Psoas muscle (tissue), 8 donors: ENCODE measurements around the gene DOCK1. TPM values are rescaled to one million over a fixed set of nuclear protein-coding genes. Genes with fewer than 3 reads are reported as not detected.

ENCODE experiments used
- ATAC-seq, 4 donors: fragments of 200-7000 bp; cut with Tn5 transposase; one replicate each; pipeline ENCODE4 v1.9.1; 2020; ENCODE audit warnings: moderate library complexity in 3 of 4, mild to moderate bottlenecking in 2 of 4
- DNase-seq, 2 donors: peaks; one replicate each; pipeline ENCODE4 v3.0.0-alpha.2; 2020
- H3K27ac ChIP-seq: fragments of 200-600 bp; one replicate; pipeline ENCODE4 v1.8.0; 2022
- H3K27me3 ChIP-seq, 3 donors: fragments of 200-600 bp in 1 of 3; one replicate each; pipeline versions ENCODE4 v1.6.1 to v1.8.0; 2013 to 2022; ENCODE audit warnings: low read length in 2 of 3, mild to moderate bottlenecking in 2 of 3, moderate library complexity in 1 of 3; ENCODE audit not compliant: insufficient read depth in 3 of 3
- H3K36me3 ChIP-seq, 2 donors: fragments of 200-600 bp in 1 of 2; one replicate each; pipeline versions ENCODE4 v1.6.1 to v1.8.0; 2013 to 2022; ENCODE audit warnings: low read depth in 1 of 2, mild to moderate bottlenecking in 1 of 2, moderate library complexity in 1 of 2; ENCODE audit not compliant: insufficient read depth in 1 of 2
- H3K4me1 ChIP-seq: fragments of 200-600 bp; one replicate; pipeline ENCODE4 v1.8.0; 2022
- H3K4me3 ChIP-seq: fragments of 200-600 bp; one replicate; pipeline ENCODE4 v1.8.0; 2022; ENCODE audit warnings: mild to moderate bottlenecking
- H3K9me3 ChIP-seq: fragments of 200-600 bp; one replicate; pipeline ENCODE4 v1.8.0; 2022
- WGBS, 3 donors: extraction: QIAGEN DNeasy Blood & Tissue Kit; methylation state at CpG; one replicate each; pipeline versions ENCODE4 v1.1.6 to v1.1.7; 2013; 5-methylcytosine and 5-hydroxymethylcytosine counted together
- intact Hi-C, 2 donors: fragments of 100-400 bp; cut with DNase I; formaldehyde crosslinking; loops; one replicate each; pipeline versions ENCODE4 v1.11.0 to v1.14.2; 2022
- polyA plus RNA-seq, 3 donors: library from polyadenylated mRNA; stranded (reverse); fragments of 200-250 nt; gene quantifications; one replicate each; pipeline ENCODE4 v1.2.3, GENCODE V29; 2013
- total RNA-seq, 4 donors: library from RNA; stranded (reverse); fragmentation: NEBNext Ultra II Directional in 2 of 4; extraction: Animal tissue kit (Norgen Biotek cat#: 25700) in 2 of 4; gene quantifications; one replicate each; pipeline versions ENCODE4 v1.2.1 to v1.2.4, GENCODE V29; 2021 to 2023
- TF ChIP-seq, protein P1 (sequence below): fragments of 200-600 bp; IDR thresholded peaks from one replicate; pipeline ENCODE4 v1.8.0; 2022; ENCODE audit warnings: antibody characterized with exemption
- donor health status: healthy with polysubstance abuse.
- donor health status: DM: no; HTN: no; CAD: no; lungs with moderate emphysema.
- donor health status: Bipolar disorder and iron deficiency.
- donor health status: healthy.
- donor health status: DM: yes; HTN: yes; CAD: no.
- donor health status: DM: no; HTN: no; CAD: no.
- donor health status: DM: no; HTN: no; CAD: no.
- donor health status: DM: yes; HTN: yes; CAD: no.

Gene DOCK1
- total and polyA plus RNA-seq, 7 donors: 2.1 to 11.3 (median 5.4) TPM

DNA sequence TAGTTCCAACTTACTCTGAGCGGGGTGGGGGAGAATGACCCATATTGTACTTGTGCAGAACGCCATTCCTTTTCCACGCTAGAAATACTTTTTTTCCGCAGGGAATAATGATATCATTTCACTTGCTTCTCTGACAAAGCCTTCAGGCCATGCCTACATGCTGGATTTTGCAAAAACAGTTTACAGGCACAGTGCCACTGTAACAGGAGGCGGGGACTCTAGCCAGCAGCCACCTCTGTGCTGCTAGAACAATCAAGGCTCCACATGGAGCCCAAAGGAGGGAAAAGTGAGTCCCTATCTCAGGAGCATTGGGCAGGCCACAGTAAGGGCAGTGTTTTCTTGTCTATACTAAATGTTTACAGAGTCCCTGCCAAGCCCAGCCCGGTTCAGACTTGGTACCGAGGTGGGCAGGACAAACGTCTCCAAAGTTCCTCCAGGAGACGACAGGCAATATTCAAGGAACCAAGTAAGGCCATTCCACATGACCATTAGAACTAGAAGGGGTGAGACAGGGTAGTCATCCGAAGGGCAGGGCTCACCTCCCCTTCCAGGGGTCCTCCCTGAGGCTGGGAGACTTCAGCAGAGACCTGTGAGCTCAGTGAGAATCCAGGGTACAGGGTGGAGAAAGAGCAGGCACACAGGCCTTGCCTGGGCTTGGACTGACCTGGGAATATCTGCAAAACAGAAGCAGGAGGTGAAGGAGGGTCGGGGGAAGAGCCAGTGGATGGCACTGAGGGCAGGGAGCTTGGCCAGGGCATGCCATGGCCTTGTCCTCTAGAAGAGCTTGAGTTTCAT lies 553.0 kb downstream of the DOCK1 start:
- intact Hi-C loops: no loop called here
- Histone ChIP-seq H3K36me3 (no peaks in the 10 kb centered on the region), H3K27me3 (no peaks in the 10 kb centered on the region), H3K27ac (no peak overlapping the region), H3K4me1 (no peaks in the 10 kb centered on the region), H3K9me3 (no peaks in the 10 kb centered on the region), H3K4me3 (no peak overlapping the region)
- TF ChIP-seq, protein P1, sequence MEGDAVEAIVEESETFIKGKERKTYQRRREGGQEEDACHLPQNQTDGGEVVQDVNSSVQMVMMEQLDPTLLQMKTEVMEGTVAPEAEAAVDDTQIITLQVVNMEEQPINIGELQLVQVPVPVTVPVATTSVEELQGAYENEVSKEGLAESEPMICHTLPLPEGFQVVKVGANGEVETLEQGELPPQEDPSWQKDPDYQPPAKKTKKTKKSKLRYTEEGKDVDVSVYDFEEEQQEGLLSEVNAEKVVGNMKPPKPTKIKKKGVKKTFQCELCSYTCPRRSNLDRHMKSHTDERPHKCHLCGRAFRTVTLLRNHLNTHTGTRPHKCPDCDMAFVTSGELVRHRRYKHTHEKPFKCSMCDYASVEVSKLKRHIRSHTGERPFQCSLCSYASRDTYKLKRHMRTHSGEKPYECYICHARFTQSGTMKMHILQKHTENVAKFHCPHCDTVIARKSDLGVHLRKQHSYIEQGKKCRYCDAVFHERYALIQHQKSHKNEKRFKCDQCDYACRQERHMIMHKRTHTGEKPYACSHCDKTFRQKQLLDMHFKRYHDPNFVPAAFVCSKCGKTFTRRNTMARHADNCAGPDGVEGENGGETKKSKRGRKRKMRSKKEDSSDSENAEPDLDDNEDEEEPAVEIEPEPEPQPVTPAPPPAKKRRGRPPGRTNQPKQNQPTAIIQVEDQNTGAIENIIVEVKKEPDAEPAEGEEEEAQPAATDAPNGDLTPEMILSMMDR: no peak
- 62 to 67% (median 63%) methylated on average over 11 of the region's 11 CpGs for WGBS, 3 donors
- ATAC-seq (no peak), DNase-seq (no peak)

DNA sequence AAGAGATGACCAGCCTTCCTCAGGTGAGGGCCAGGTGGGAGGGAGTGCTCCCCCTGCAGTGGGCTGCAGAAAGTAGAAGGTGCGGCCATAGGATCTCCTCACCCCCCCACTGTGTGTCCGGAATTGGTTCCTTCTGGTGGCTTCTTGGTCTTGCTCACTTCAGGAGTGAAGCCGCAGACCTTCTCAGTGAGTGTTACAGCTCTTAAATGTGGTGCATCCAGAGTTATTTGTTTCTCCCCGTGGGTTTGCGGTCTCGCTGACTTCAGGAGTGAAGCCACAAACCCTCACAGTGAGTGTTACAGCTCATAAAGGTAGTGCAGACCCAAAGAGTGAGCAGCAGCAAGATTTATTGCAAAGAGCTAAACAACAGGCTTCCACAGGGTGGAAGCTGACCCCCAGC lies 553.6 kb downstream of the DOCK1 start:
- no peaks in the 10 kb centered on the region for H3K36me3 ChIP-seq
- no peaks in the 10 kb centered on the region for H3K27me3 ChIP-seq
- no peak overlapping the region for H3K4me3 ChIP-seq
- ATAC-seq (no peak), DNase-seq (no peak)
- no peaks in the 10 kb centered on the region for H3K9me3 ChIP-seq
- 78 to 93% (median 93%) methylated on average over 6 of the region's 6 CpGs for WGBS, 3 donors
- no peak overlapping the region for H3K27ac ChIP-seq
- TF ChIP-seq, protein P1: no peak
- intact Hi-C loops: no loop called here
- H3K4me1 ChIP-seq: no peaks in the 10 kb centered on the region

DNA sequence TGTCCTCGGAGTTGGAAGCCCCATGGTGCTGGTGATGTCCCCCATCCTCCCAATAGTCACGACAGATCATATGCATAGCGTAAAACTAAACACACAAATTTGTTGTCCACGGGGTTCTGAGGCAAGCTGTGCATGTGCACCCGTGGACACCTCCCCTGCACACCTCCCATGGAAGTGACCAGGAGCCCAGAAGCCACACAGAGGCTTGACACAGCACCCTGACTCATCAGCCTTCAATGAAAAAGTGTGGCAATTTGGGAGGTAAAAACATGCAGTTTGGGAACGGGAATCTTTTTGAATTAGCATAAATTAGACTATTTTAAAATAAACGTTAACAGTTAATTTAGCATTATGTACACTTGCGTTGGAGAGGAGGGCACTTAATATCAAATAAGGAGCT lies 554.7 kb downstream of the DOCK1 start:
- Histone ChIP-seq H3K27ac (no peak overlapping the region), H3K4me3 (no peak overlapping the region), H3K4me1 (no peaks in the 10 kb centered on the region), H3K9me3 (no peaks in the 10 kb centered on the region), H3K36me3 (no peaks in the 10 kb centered on the region), H3K27me3 (no peaks in the 10 kb centered on the region)
- intact Hi-C loops: no loop called here
- no peak for ATAC-seq
- 60 to 91% (median 76%) methylated on average over 8 of the region's 8 CpGs for WGBS, 3 donors
- TF ChIP-seq, protein P1: no peak
- DNase-seq: no peak

DNA sequence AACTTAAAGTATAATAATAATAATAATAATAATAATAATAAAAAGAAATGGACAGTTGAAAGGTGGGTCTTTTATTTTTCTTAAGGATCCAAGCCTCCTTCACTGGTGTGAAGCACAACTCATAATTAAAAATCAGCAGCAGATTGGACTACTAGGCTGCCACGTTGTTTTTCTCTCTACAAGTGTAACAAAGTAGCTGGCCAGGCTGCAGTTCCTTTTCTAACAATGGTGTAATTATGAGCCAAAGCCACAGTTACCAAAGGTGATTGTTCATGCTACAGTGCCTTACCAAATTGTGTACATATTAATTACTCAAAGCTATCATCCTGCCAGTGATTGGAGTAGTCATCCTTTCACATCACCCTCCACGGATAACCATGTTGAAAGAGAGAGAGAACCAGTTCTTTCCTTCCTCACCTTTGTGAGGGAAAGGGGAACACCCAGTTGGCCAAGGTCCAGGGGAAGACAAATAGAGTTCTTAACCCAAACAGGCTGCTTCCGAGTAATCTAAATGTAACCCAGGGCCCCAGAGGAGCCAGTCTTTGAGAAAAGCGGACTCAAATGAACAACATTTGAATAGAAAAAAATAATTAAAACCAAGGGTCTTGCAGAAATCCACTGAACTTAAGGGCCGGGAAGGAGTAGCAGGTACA lies 557.5 kb downstream of the DOCK1 start:
- DNase-seq (no peak), ATAC-seq (no peak)
- TF ChIP-seq, protein P1: no peak
- intact Hi-C loops: no loop called here
- Histone ChIP-seq H3K27ac (no peak overlapping the region), H3K9me3 (no peaks in the 10 kb centered on the region), H3K36me3 (no peaks in the 10 kb centered on the region), H3K27me3 (no peaks in the 10 kb centered on the region), H3K4me3 (no peak overlapping the region), H3K4me1 (no peaks in the 10 kb centered on the region)
- 60 to 77% (median 61%) methylated on average over 5 of the region's 5 CpGs for WGBS, 3 donors
